DOHH2 (cell line): ENCODE data around the gene IFITM2.
"Not testable (repeated sequence)": the region's sequence is repeated elsewhere in the genome, so short reads cannot be mapped to it uniquely, and the experiment has no call there.

Experiments used
- H3F3A ChIP-seq: fragments of 200-600 bp; sonication (generic), shearing (Covaris generic); 2 replicates; pipeline ENCODE4 v1.6.0; 2016; ENCODE audit warnings: antibody characterized with exemption, mild to moderate bottlenecking; ENCODE audit not compliant: control insufficient read depth, insufficient read depth
- H3K27ac ChIP-seq: fragments of 200-600 bp; sonication (generic); 2 replicates; pipeline ENCODE4 v1.5.1; 2014; ENCODE audit warnings: low read depth, mild to moderate bottlenecking, low read length, moderate library complexity
- H3K27me3 ChIP-seq: fragments of 200-600 bp; sonication (generic); 2 replicates; pipeline ENCODE4 v1.6.1; 2014; ENCODE audit warnings: mild to moderate bottlenecking, low read length, mixed read lengths; ENCODE audit not compliant: control insufficient read depth
- H3K36me3 ChIP-seq: fragments of 200-600 bp; sonication (generic); 2 replicates; pipeline ENCODE4 v1.6.1; 2014; ENCODE audit warnings: mild to moderate bottlenecking, low read length, moderate library complexity, mixed read lengths; ENCODE audit not compliant: control insufficient read depth
- H3K4me1 ChIP-seq: fragments of 200-600 bp; sonication (generic); 2 replicates; pipeline ENCODE4 v1.6.1; 2014; ENCODE audit warnings: mild to moderate bottlenecking, low read length, mixed read lengths; ENCODE audit not compliant: control insufficient read depth
- H3K4me2 ChIP-seq: fragments of 200-600 bp; sonication (generic); 2 replicates; pipeline ENCODE4 v1.6.0; 2014; ENCODE audit warnings: mild to moderate bottlenecking, low read length, moderate library complexity
- H3K4me3 ChIP-seq: fragments of 200-600 bp; sonication (generic); 2 replicates; pipeline ENCODE4 v1.5.1; 2014; ENCODE audit warnings: mild to moderate bottlenecking, low read length, mixed read lengths
- H3K79me2 ChIP-seq: fragments of 200-600 bp; sonication (generic); 2 replicates; pipeline ENCODE4 v1.6.1; 2014; ENCODE audit warnings: mild to moderate bottlenecking, low read length, mixed read lengths; ENCODE audit not compliant: control insufficient read depth
- H3K9me2 ChIP-seq: fragments of 200-600 bp; sonication (generic); replicated peaks from 2 replicates; pipeline ENCODE4 v1.6.1; 2014; ENCODE audit warnings: mild to moderate bottlenecking, low read length, mixed read lengths; ENCODE audit not compliant: control insufficient read depth
- H3K9me3 ChIP-seq: fragments of 200-600 bp; sonication (generic); 2 replicates; pipeline ENCODE4 v1.6.1; 2014; ENCODE audit warnings: antibody characterized with exemption, low read length, mixed read lengths; ENCODE audit not compliant: control insufficient read depth, insufficient read depth
- H4K20me1 ChIP-seq: fragments of 200-600 bp; sonication (generic); 2 replicates; pipeline ENCODE4 v1.6.0; 2014; ENCODE audit warnings: low read depth, mild to moderate bottlenecking, antibody characterized with exemption, low read length, moderate library complexity; ENCODE audit not compliant: control insufficient read depth, insufficient read depth
- CTCF ChIP-seq: fragments of 200-600 bp; sonication (generic); IDR thresholded peaks from one replicate; pipeline ENCODE4 v1.5.1; 2014; ENCODE audit warnings: antibody characterized with exemption, mild to moderate bottlenecking, low read depth, low read length; ENCODE audit not compliant: poor library complexity, severe bottlenecking
- EZH2phosphoT487 ChIP-seq: fragments of 200-600 bp; sonication (generic); IDR thresholded peaks from 2 replicates; pipeline ENCODE4 v1.6.1; 2017; ENCODE audit warnings: borderline replicate concordance, mild to moderate bottlenecking, antibody characterized with exemption, low read length, moderate library complexity, mixed read lengths

The IFITM2 gene

GRCh38 chr11:327581-327923 is 19.9 kb downstream of the IFITM2 start:
- H3K4me1 ChIP-seq: peaks cover 63% of the 10 kb centered on the region
- H3K4me3 ChIP-seq: peak overlapping the region; percentile 69
- peaks cover 26% of the 10 kb centered on the region for H3F3A ChIP-seq
- H3K36me3 ChIP-seq: no peaks in the 10 kb centered on the region
- no peaks in the 10 kb centered on the region for H4K20me1 ChIP-seq
- no peaks in the 10 kb centered on the region for H3K27me3 ChIP-seq
- TF ChIP-seq EZH2phosphoT487 (no peak), CTCF (no peak)
- peaks cover 6% of the 10 kb centered on the region; the same call in 1 of the 2 replicates for H3K9me3 ChIP-seq
- peak overlapping the region; percentile 92 for H3K4me2 ChIP-seq
- no peaks in the 10 kb centered on the region for H3K79me2 ChIP-seq
- peak overlapping the region; percentile 92 for H3K27ac ChIP-seq
- H3K9me2 ChIP-seq: no peaks in the 10 kb centered on the region

GRCh38 chr11:328012-328411 is 20.4 kb downstream of the IFITM2 start:
- Histone ChIP-seq H3K4me2 (0 out of 2 replicates have a peak overlapping the region, but pooled peaks have one; percentile 2), H3K36me3 (no peaks in the 10 kb centered on the region), H3K27ac (peak overlapping the region; percentile 73; the same call in 1 of the 2 replicates), H3K4me3 (no peak overlapping the region), H3K4me1 (peaks cover 67% of the 10 kb centered on the region), H3K27me3 (no peaks in the 10 kb centered on the region), H3K79me2 (no peaks in the 10 kb centered on the region), H3K9me2 (no peaks in the 10 kb centered on the region), H3K9me3 (peaks cover 6% of the 10 kb centered on the region; the same call in 1 of the 2 replicates), H3F3A (peaks cover 26% of the 10 kb centered on the region), H4K20me1 (no peaks in the 10 kb centered on the region)
- TF ChIP-seq EZH2phosphoT487 (no peak), CTCF (no peak)

- H3K4me2 ChIP-seq: peak overlapping the region; percentile 49
- not testable (repeated sequence) for H3K79me2 ChIP-seq, H3K27me3 ChIP-seq, H3K9me3 ChIP-seq, H3K9me2 ChIP-seq, H4K20me1 ChIP-seq, H3K36me3 ChIP-seq
- peaks cover 26% of the 10 kb centered on the region for H3F3A ChIP-seq
- peak overlapping the region; percentile 73 for H3K27ac ChIP-seq
- peak overlapping the region; percentile 59 for H3K4me3 ChIP-seq
- H3K4me1 ChIP-seq: peaks cover 64% of the 10 kb centered on the region
Observed at GRCh38 chr11:328516-329100, 21.0 kb downstream of the IFITM2 start.

- no peaks in the 10 kb centered on the region for H3K36me3 ChIP-seq
- peaks cover 6% of the 10 kb centered on the region; the same call in 1 of the 2 replicates for H3K9me3 ChIP-seq
- H3K4me2 ChIP-seq: peak overlapping the region; percentile 49
- H3K9me2 ChIP-seq: no peaks in the 10 kb centered on the region
- TF ChIP-seq CTCF: no peak
- no peak for TF ChIP-seq EZH2phosphoT487
- peaks cover 26% of the 10 kb centered on the region for H3F3A ChIP-seq
- peaks cover 52% of the 10 kb centered on the region for H3K4me1 ChIP-seq
- H3K27ac ChIP-seq: peak overlapping the region; percentile 73
- no peaks in the 10 kb centered on the region for H4K20me1 ChIP-seq
- no peaks in the 10 kb centered on the region for H3K79me2 ChIP-seq
- H3K27me3 ChIP-seq: no peaks in the 10 kb centered on the region
- H3K4me3 ChIP-seq: peak overlapping the region; percentile 59
Observed at GRCh38 chr11:329886-330253, 22.3 kb downstream of the IFITM2 start.
